ENCODE results near the gene USP36.

Gene USP36

GRCh38 chr17:78836420-78837021, 4.1 kb downstream of the USP36 start:
- no peak for DNase-seq

DNA sequence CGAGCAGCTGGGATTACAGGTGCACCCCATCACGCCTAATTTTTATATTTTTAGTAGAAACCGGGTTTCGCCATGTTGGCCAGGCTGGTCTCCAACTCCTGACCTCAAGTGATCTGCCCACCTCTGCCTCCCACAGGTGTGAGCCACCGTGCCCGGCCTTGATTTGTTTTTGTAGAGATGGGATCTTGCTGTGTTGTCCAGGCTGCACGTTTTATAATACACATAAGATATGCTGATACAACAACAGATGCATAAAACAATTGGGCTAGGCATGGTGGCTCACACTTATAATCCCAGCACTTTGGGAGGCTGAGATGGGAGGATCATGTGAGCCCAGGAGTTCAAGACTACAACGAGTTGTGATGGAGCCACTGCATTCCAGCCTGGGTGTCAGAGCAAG, 6.0 kb downstream of the USP36 start:
- DNase-seq: no peak

- no peak for DNase-seq
These were observed 8.1 kb downstream of the USP36 start for GRCh38 chr17:78832541-78832810.

GRCh38 chr17:78831688-78832540, 8.7 kb downstream of the USP36 start:
- DNase-seq: no peak

GRCh38 chr17:78829477-78829876, 11.1 kb downstream of the USP36 start:
- DNase-seq: no peak

DNA sequence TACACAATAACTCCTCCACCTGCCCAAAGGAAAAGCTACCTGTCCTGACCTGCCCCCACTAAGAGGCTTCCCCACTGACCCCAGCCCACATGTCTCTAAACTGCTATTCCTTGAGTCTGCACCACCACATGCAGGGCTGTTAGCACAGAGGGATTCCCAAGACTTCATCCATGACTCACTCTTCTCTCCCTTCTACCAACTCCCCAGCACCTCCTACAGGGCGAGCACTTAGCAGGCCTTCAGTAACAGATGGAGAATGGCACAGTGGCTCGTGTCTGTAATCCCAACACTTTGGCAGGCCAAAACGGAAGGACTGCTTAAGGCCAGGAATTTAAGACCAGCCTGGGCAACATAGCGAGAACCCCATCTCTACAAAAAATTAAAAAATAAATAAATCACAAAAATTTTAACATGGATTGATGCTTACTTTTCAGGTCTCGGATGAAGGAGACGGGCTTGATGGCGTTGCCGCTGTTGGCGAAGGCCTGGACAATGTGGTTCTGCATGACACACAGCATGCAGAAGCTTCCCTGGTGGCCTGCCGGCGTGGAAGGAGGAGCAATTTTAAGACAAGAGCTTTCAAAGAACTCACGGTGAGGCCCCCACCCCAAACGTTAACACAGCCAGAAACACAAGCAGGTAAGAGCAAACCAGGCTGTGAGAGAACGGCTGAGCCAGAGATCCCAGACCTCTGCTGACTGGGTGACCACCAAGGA, 12.0 kb downstream of the USP36 start:
- no peak for DNase-seq

DNA sequence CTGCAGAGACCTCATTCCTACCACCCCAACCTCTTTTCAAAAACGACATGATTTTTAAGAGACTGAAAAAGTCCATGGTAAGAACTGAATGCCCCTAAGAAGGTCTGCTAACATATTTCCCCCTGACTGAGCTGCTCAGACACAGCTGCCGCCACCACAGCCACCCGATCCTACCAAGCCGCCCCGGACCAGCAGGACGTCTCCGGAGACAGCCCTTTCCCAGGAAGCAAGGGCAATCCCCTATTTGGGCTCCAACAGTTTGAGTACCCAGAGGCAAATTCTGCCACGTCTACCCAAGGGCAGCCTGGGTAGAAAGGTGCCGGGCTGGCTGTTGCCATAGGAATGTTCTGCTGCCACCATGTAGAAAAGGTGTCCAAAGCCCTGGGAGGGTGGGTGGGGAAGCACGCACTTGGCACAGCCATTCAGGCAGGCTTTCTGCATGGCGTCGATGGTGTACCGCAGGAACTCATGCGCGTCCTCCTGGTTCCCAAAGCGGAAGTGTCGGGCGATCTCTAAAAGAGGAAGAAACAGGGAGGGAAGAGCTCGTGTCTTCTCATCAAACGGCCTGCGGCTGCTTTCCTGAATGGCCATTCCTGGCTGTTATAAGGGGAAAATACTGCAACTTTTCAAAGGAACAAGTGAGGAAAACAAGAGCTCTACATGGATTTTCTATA, 13.6 kb downstream of the USP36 start:
- no peak for DNase-seq

- no peak for DNase-seq
These were observed 14.2 kb downstream of the USP36 start for GRCh38 chr17:78826421-78826820.

- DNase-seq: no peak
These were observed 14.9 kb downstream of the USP36 start for GRCh38 chr17:78825696-78826095.

GRCh38 chr17:78824240-78824639, 16.4 kb downstream of the USP36 start:
- no peak for DNase-seq

- DNase-seq: no peak
These were observed 17.1 kb downstream of the USP36 start for GRCh38 chr17:78823282-78824046.

DNA sequence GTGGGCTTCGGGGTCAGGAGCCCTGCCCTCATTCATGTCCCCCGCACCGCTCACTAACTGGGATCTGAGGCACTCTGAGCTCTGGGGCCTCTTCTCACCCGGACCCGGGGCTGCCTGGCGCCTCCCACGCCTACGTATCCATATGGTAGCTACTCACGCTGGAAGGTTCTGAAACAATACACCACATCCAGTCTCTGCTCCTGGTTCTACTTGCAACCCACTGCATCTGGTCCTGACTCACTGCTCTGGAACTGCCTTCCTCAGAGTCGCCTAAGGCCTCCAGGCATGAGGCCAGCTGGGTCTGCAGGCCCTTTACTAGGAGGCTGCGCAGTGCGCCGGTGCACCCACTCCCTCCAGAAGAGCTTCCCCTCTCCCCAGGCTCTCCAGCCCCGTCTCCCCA, 18.1 kb downstream of the USP36 start:
- no peak for DNase-seq

GRCh38 chr17:78821961-78822360, 18.7 kb downstream of the USP36 start:
- DNase-seq: no peak

DNA sequence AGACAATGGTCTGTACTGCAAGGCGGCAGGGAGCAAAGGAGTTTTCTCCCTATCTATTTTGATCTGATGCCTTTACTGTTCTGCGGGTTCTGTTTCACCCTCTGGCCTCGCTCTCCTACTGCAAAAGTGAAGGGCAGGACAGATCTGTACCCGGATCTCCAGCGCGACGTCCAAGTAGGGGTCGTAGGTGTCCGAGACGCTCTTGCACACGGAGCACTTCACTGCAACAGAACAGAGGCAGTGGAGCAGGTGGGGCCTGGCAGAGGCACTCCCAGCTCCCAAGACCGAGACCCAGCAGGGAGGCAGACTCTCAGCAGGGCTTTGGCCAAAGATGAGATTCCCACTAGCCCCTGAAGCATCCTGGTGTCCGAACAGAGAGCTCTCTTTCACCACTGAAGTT, 19.8 kb downstream of the USP36 start:
- DNase-seq: no peak

DNA sequence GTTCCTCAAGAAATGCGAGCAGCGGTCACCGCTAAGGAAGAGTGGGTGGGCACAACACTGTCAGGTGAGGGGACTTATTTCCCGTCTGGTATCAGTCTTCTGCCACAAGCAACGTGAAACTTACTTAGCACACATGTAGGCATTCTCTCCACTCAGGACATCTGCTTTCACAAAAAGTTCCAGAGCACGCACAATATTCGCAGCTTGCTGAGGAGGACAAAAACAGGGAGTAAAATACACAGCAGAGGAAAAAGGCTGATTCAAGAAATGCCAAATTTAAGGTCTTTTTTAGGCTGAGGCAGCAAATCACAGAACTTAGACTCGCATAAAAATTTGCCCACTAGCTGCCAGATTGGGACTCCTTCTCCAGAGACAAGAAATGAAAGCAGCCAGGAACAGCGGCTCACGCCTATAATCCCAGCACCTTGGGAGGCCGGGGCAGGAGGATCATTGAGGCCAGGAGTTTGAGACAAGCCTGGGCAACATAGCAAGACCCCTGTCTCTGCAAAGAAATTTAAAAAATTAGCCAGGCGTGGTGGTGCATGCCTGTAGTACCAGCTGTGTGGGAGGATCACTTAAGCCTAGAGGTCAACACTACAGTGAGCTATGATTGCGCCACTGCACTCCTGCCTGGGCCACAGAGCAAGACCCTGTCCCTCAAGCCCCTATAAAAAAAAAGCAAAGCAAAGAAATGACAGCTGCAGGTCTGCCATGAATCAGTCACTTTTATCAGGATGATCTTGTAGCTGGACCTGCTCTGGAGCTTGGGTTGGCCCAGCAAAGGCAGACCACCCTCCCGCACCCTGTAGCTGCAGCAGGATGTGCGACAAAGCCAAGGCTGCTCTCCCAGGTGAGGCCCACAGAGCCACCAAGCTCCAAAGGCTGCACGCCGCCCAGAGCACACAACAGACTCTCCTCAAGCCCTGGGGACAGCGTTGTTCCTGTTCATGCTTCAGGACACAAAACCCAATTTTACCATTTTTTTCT, 20.5 kb downstream of the USP36 start:
- no peak for DNase-seq

DNA sequence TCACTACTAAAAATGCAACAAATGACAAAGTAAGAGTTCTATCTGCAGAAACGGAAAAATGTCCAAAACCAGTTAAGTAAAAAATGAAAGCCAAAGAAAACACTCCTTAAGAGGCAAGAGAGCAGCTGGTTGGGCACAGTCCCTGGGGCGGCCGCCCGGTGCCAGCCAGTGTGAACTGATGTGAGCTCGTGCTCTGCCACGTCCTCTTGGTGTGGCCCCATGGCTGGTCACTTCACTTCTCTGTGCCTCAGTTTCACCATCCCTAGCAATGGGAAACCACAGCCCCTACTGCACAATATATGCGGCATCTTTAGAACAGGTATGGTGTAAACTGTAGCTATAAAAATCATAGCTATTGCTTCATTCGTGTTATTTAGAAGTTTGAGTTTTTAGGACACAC, 21.2 kb downstream of the USP36 start:
- DNase-seq: no peak

DNA sequence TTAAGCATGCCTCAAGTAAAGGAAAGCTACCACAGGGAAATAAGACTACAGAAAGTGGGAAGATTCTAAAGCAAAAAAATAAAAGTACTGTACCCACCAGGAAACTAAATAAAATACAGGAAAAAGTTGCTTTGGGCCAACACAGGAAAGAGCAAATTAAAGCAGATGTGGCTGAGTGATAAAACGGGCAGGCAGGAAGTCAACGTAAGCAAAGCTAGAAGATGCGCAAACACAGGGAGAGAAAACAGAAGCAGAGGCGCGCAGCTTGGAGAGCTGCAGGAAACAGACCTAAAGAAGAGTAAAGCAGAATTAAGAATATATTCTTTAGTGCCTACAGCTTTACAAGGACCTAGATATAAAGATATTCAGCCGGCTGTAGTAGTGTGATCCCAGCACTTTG, 21.7 kb downstream of the USP36 start:
- DNase-seq: no peak

GRCh38 chr17:78818152-78818846, 22.3 kb downstream of the USP36 start:
- no peak for DNase-seq

DNA sequence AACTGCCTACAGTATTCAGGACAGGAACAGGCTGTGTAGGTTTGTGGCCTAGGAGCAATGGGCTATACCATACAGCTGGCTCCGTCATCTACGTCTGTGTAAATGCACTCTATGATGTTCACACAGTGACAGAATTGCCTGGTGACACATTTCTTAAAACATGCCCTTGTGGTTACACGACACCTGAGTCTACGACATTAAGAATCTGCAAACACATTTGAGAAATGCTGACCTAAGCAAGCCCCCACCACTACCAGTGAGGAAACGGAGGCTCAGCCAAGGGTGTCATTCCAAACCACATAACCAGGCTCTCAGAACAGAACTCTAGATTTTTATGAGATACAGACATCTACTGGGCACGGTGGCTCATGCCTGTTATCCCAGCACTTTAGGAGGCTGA, 23.5 kb downstream of the USP36 start:
- no peak for DNase-seq

GRCh38 chr17:78815696-78816095, 24.9 kb downstream of the USP36 start:
- DNase-seq: no peak

- DNase-seq: no peak
These were observed 27.8 kb downstream of the USP36 start for GRCh38 chr17:78812855-78813254.

Data from NCI-H510A treated with DMSO at 0.1 percent for 48 hours (cell line).